Measurements from ENCODE around the gene PCGF1.
"Not testable (repeated sequence)": the region's sequence is repeated elsewhere in the genome, so short reads cannot be mapped to it uniquely, and the experiment has no call there.

Gene PCGF1

GRCh38 chr2:74471332-74472065, 36.0 kb downstream of the PCGF1 start:
- no peak for DNase-seq

GRCh38 chr2:74470742-74471141, 36.8 kb downstream of the PCGF1 start:
- not testable (repeated sequence) for DNase-seq

- no peak for DNase-seq
Observed at GRCh38 chr2:74464406-74464805, 43.1 kb downstream of the PCGF1 start.

- DNase-seq, result no peak
Observed at GRCh38 chr2:74462786-74463105, 44.7 kb downstream of the PCGF1 start.

- no peak for DNase-seq
Observed at GRCh38 chr2:74462054-74462785, 45.3 kb downstream of the PCGF1 start.

- DNase-seq, result no peak
Observed at GRCh38 chr2:74461187-74462053, 46.1 kb downstream of the PCGF1 start.

- DNase-seq, result not testable (repeated sequence)
Observed at GRCh38 chr2:74460187-74460586, 47.3 kb downstream of the PCGF1 start.

- DNase-seq, result not testable (repeated sequence)
Observed at GRCh38 chr2:74459503-74460118, 47.9 kb downstream of the PCGF1 start.

GRCh38 chr2:74458938-74459363, 48.5 kb downstream of the PCGF1 start:
- no peak for DNase-seq

- peak; percentile 99 for DNase-seq
Observed at GRCh38 chr2:74458132-74458937, 49.2 kb downstream of the PCGF1 start, which contains the start of gene WBP1. Gene WBP1 (plus strand): TSS chr2:74458438. CDS start chr2:74458603, 165 bp downstream.

GRCh38 chr2:74457549-74458131, 49.9 kb downstream of the PCGF1 start:
- DNase-seq, result peak; percentile 70 to 74

- no peak for DNase-seq
Observed at GRCh38 chr2:74457129-74457548, 50.4 kb downstream of the PCGF1 start.
